SK-N-MC (cell line): ENCODE data around the gene MBIP.

Experiments
- EZH2 ChIP-seq: fragments of 200-600 bp; sonication (generic); IDR thresholded peaks from one replicate; pipeline ENCODE4 v1.6.1; 2017; ENCODE audit warnings: antibody characterized with exemption
- FOXP2 ChIP-seq: optimal IDR thresholded peaks from 2 replicates; pipeline ENCODE3; 2011; ENCODE audit warnings: mild to moderate bottlenecking, moderate library complexity; ENCODE audit not compliant: insufficient read depth; ENCODE audit errors: extremely low read length, control extremely low read depth
- POLR2AphosphoS5 ChIP-seq: IDR thresholded peaks from 2 replicates; pipeline ENCODE4 v1.6.1; 2012; ENCODE audit warnings: mild to moderate bottlenecking, low read depth, low read length, borderline replicate concordance

GRCh38 chr14:36293824-36294223 lies 26.6 kb downstream of the MBIP start:
- no peak for TF ChIP-seq EZH2
- no peak for TF ChIP-seq POLR2AphosphoS5
- no peak for TF ChIP-seq FOXP2
